Neutrophil (primary cell): ENCODE measurements around the gene LDLRAD1.
"Not testable (repeated sequence)": the region's sequence is repeated elsewhere in the genome, so short reads cannot be mapped to it uniquely, and the experiment has no call there.

Experiments used
- H3K27ac ChIP-seq: fragments of 200-600 bp; sonication (generic); 2 replicates; pipeline ENCODE4 v1.5.1; 2016; ENCODE audit warnings: mild to moderate bottlenecking, moderate library complexity
- H3K27me3 ChIP-seq: fragments of 200-600 bp; sonication (generic); 2 replicates; pipeline ENCODE4 v1.6.0; 2016; ENCODE audit warnings: mild to moderate bottlenecking
- H3K36me3 ChIP-seq: fragments of 200-600 bp; sonication (generic); 2 replicates; pipeline ENCODE4 v1.5.1; 2017
- H3K4me1 ChIP-seq, 2 experiments: fragments of 200-600 bp in 1 of 2; sonication (generic) in 1 of 2; 1 replicate in 1 of 2; 2 replicates in 1 of 2; pipeline versions ENCODE4 v1.5.1 to v1.6.1; 2013 to 2016; ENCODE audit warnings: low read depth in 1 of 2, low read length in 1 of 2, mild to moderate bottlenecking in 1 of 2, moderate library complexity in 1 of 2; ENCODE audit not compliant: control insufficient read depth in 1 of 2, insufficient read depth in 1 of 2
- H3K4me3 ChIP-seq, 2 experiments: fragments of 200-600 bp in 1 of 2; sonication (generic) in 1 of 2; 1 replicate in 1 of 2; 2 replicates in 1 of 2; pipeline ENCODE4 v1.5.1; 2013 to 2016; ENCODE audit warnings: low read depth in 1 of 2, low read length in 1 of 2, mild to moderate bottlenecking in 1 of 2, moderate library complexity in 1 of 2
- H3K9me3 ChIP-seq: fragments of 200-600 bp; sonication (generic); 2 replicates; pipeline ENCODE4 v1.5.1; 2016
- CTCF ChIP-seq: fragments of 200-600 bp; sonication (generic); IDR thresholded peaks from 2 replicates; pipeline ENCODE4 v1.5.1; 2016; ENCODE audit warnings: antibody characterized with exemption

LDLRAD1 gene

GRCh38 chr1:54024358-54024757 lies 6.4 kb upstream of the LDLRAD1 start:
- Histone ChIP-seq H3K27me3 (no peaks in the 10 kb centered on the region), H3K36me3 (peaks cover 6% of the 10 kb centered on the region), H3K4me1 (no peaks in the 10 kb centered on the region), H3K27ac (no peak overlapping the region), H3K9me3 (no peaks in the 10 kb centered on the region), H3K4me3 (no peak overlapping the region)
- TF ChIP-seq CTCF: no peak

GRCh38 chr1:54019562-54020176 lies 1.7 kb upstream of the LDLRAD1 start:
- not testable (repeated sequence) for H3K36me3 ChIP-seq, H3K4me3 ChIP-seq, H3K27ac ChIP-seq, H3K9me3 ChIP-seq, H3K4me1 ChIP-seq, H3K27me3 ChIP-seq

- Histone ChIP-seq H3K4me1 (no peaks in the 10 kb centered on the region), H3K27ac (no peak overlapping the region), H3K27me3 (no peaks in the 10 kb centered on the region), H3K36me3 (no peaks in the 10 kb centered on the region), H3K4me3 (no peak overlapping the region), H3K9me3 (no peaks in the 10 kb centered on the region)
- no peak for TF ChIP-seq CTCF
These were observed 649 bp upstream of the LDLRAD1 start for GRCh38 chr1:54018635-54019034.

GRCh38 chr1:54016343-54017282 lies 1.4 kb downstream of the LDLRAD1 start:
- Histone ChIP-seq H3K4me3 (no peak overlapping the region), H3K27me3 (no peaks in the 10 kb centered on the region), H3K4me1 (no peaks in the 10 kb centered on the region), H3K36me3 (no peaks in the 10 kb centered on the region), H3K9me3 (no peaks in the 10 kb centered on the region), H3K27ac (no peak overlapping the region)
- no peak for TF ChIP-seq CTCF

GRCh38 chr1:54014009-54014629 lies 3.9 kb downstream of the LDLRAD1 start:
- Histone ChIP-seq H3K4me1 (no peaks in the 10 kb centered on the region), H3K27ac (no peak overlapping the region), H3K4me3 (no peak overlapping the region), H3K9me3 (no peaks in the 10 kb centered on the region), H3K27me3 (no peaks in the 10 kb centered on the region), H3K36me3 (no peaks in the 10 kb centered on the region)
- TF ChIP-seq CTCF: no peak
